PC-9 (cell line): Measurements from ENCODE around the gene OR2L3.

Experiments
- CTCF ChIP-seq: fragments of 200-600 bp; sonication (generic); conservative IDR thresholded peaks from 2 replicates; pipeline ENCODE4 v1.6.1; 2017; ENCODE audit warnings: mixed run types, antibody characterized with exemption, mild to moderate bottlenecking, moderate library complexity
- EZH2 ChIP-seq: fragments of 200-600 bp; sonication (generic); IDR thresholded peaks from 2 replicates; pipeline ENCODE4 v1.8.0; 2017; ENCODE audit warnings: antibody characterized with exemption, low read depth

- TF ChIP-seq CTCF (no peak), EZH2 (no peak)
Measured at GRCh38 chr1:248046536-248046935, at the start of gene OR2L3.
